Activated CD8-positive, alpha-beta T cell treated with anti-CD3 and anti-CD28 coated beads for 36 hours (primary cell): ENCODE measurements around the gene ABCD1. TPM values are rescaled to one million over a fixed set of nuclear protein-coding genes. Genes with fewer than 3 reads are reported as not detected.
A peak's percentile ranks its signal among the peaks of the same experiment; 100 is the strongest.

ENCODE experiments used
- ATAC-seq: fragments of 200-7000 bp; cut with Tn5 transposase; one replicate; pipeline ENCODE4 v1.10.0; 2021; ENCODE audit warnings: mild to moderate bottlenecking, moderate library complexity
- CTCF ChIA-PET: fragments of 350-600 bp; sonication (Branson Sonifier 250); formaldehyde crosslinking; loops from one replicate; lab custom pipeline; 2021; ENCODE audit warnings: antibody characterized with exemption; lab: Charles Lee
- POLR2A ChIA-PET: fragments of 350-600 bp; sonication (Branson Sonifier 250); formaldehyde crosslinking; loops from one replicate; lab custom pipeline; 2021; ENCODE audit warnings: antibody characterized with exemption; lab: Charles Lee
- DNase-seq: peaks from one replicate; pipeline ENCODE4 v3.0.0-alpha.2; 2020
- H3K27ac Mint-ChIP-seq: one replicate; pipeline ENCODE4 v1.8.0; 2021; ENCODE audit warnings: mild to moderate bottlenecking, mixed read lengths
- H3K27me3 Mint-ChIP-seq: one replicate; pipeline ENCODE4 v1.8.0; 2021; ENCODE audit warnings: mixed read lengths
- H3K36me3 Mint-ChIP-seq: one replicate; pipeline ENCODE4 v1.8.0; 2021; ENCODE audit warnings: low read depth, mixed read lengths
- H3K4me1 Mint-ChIP-seq: one replicate; pipeline ENCODE4 v1.8.0; 2021; ENCODE audit warnings: low read depth, mixed read lengths
- H3K4me3 Mint-ChIP-seq: one replicate; pipeline ENCODE4 v1.8.0; 2021; ENCODE audit warnings: mild to moderate bottlenecking, moderate library complexity, mixed read lengths
- H3K9me3 Mint-ChIP-seq: one replicate; pipeline ENCODE4 v1.8.0; 2021; ENCODE audit warnings: mixed read lengths
- CTCF ChIP-seq: fragments of 200-600 bp; IDR thresholded peaks from one replicate; pipeline ENCODE4 v1.8.0; 2022; ENCODE audit warnings: antibody characterized with exemption, mild to moderate bottlenecking
- intact Hi-C: fragments of 100-400 bp; cut with micrococcal nuclease; formaldehyde crosslinking; loops from one replicate; pipeline ENCODE4 v1.10.0; 2022
- total RNA-seq, 2 experiments: library from RNA; stranded (reverse); gene quantifications; one replicate each; pipeline ENCODE4 v1.2.3, GENCODE V29; 2021

Gene ABCD1
- total RNA-seq, 2 experiments from 2014 or later: 3.9 to 4.4 TPM

- intact Hi-C loops: no loop called here
- Mint-ChIP-seq H3K36me3 (peaks cover 27% of the 10 kb centered on the region), H3K27ac (no peak overlapping the region), H3K9me3 (no peaks in the 10 kb centered on the region), H3K27me3 (no peaks in the 10 kb centered on the region), H3K4me3 (no peak overlapping the region), H3K4me1 (peaks cover 18% of the 10 kb centered on the region)
- ATAC-seq (no peak), DNase-seq (no peak)
- ChIA-PET POLR2A (no interaction called here), CTCF (no interaction called here)
- no peak for TF ChIP-seq CTCF
Measured at GRCh38 chrX:153719238-153719637, 5.4 kb upstream of the ABCD1 start.

- H3K4me3 Mint-ChIP-seq: no peak overlapping the region
- no peaks in the 10 kb centered on the region for H3K9me3 Mint-ChIP-seq
- no peak for ATAC-seq
- no peak overlapping the region for H3K27ac Mint-ChIP-seq
- ChIA-PET POLR2A (no interaction called here), CTCF (interaction anchor here (1.0 kb wide), 1 partner anchor 11 kb away, joined by 4 read pairs; no protein-coding TSS in a partner anchor)
- no peak for TF ChIP-seq CTCF
- intact Hi-C loops: no loop called here
- H3K36me3 Mint-ChIP-seq: peaks cover 26% of the 10 kb centered on the region
- no peaks in the 10 kb centered on the region for H3K27me3 Mint-ChIP-seq
- DNase-seq: no peak
- peaks cover 18% of the 10 kb centered on the region for H3K4me1 Mint-ChIP-seq
Measured at GRCh38 chrX:153719701-153720100, 5.0 kb upstream of the ABCD1 start.

GRCh38 chrX:153722704-153723350, 1.8 kb upstream of the ABCD1 start:
- H3K36me3 Mint-ChIP-seq: peaks cover 26% of the 10 kb centered on the region
- ChIA-PET CTCF (interaction anchor here (1.6 kb wide), 1 partner anchor 13 kb away, joined by 4 read pairs; no protein-coding TSS in a partner anchor), POLR2A (interaction anchor here (0.8 kb wide), 1 partner anchor 14 kb away, joined by 3 read pairs; no protein-coding TSS in a partner anchor)
- H3K27me3 Mint-ChIP-seq: no peaks in the 10 kb centered on the region
- TF ChIP-seq CTCF: no peak
- H3K4me3 Mint-ChIP-seq: peak overlapping the region; percentile 89
- intact Hi-C loops: no loop called here
- peaks cover 25% of the 10 kb centered on the region for H3K4me1 Mint-ChIP-seq
- no peaks in the 10 kb centered on the region for H3K9me3 Mint-ChIP-seq
- no peak for DNase-seq
- no peak for ATAC-seq
- H3K27ac Mint-ChIP-seq: peak overlapping the region; percentile 88

GRCh38 chrX:153723351-153724251, 1.1 kb upstream of the ABCD1 start:
- ChIA-PET POLR2A (interaction anchor here (0.8 kb wide), 1 partner anchor 14 kb away, joined by 3 read pairs; no protein-coding TSS in a partner anchor), CTCF (interaction anchor here (0.7 to 1.6 kb wide), 2 partner anchors 8 to 14 kb away, joined by 4 read pairs; no protein-coding TSS in a partner anchor)
- Mint-ChIP-seq H3K4me1 (peaks cover 26% of the 10 kb centered on the region), H3K4me3 (peak overlapping the region; percentile 89), H3K36me3 (peaks cover 26% of the 10 kb centered on the region), H3K27me3 (no peaks in the 10 kb centered on the region), H3K9me3 (no peaks in the 10 kb centered on the region), H3K27ac (peak overlapping the region; percentile 88)
- intact Hi-C loops: no loop called here
- TF ChIP-seq CTCF: no peak
- peak; percentile 18 for ATAC-seq
- DNase-seq: peak; percentile 73
